PC-9 (cell line): ENCODE results near the gene PBX1. TPM values are rescaled to one million over a fixed set of nuclear protein-coding genes. Genes with fewer than 3 reads are reported as not detected.

Source experiments
- BruUV-seq: library from RNA; stranded (reverse); fragments of 400-500 nt; replicated peaks from 2 replicates; lab custom pipeline; 2021; lab: Mats Ljungman, UMichigan
- CTCF ChIA-PET: fragments of 300-600 bp; sonication (Branson Sonifier 250); formaldehyde crosslinking; loops from one replicate; lab custom pipeline; 2022; ENCODE audit warnings: antibody characterized with exemption; lab: Charles Lee
- POLR2A ChIA-PET: fragments of 300-600 bp; sonication (Branson Sonifier 250); formaldehyde crosslinking; loops from one replicate; lab custom pipeline; 2022; ENCODE audit warnings: antibody characterized with exemption; ENCODE audit not compliant: unreplicated experiment; lab: Charles Lee
- DNase-seq, 2 experiments: peaks; one replicate each; pipeline versions ENCODE4 v3.0.0 to v3.0.0-alpha.2; 2015 to 2022; ENCODE audit warnings: mixed read lengths in 1 of 2
- H2AFZ ChIP-seq: fragments of 200-600 bp; sonication (generic); 2 replicates; pipeline ENCODE4 v1.8.1; 2017; ENCODE audit warnings: antibody characterized with exemption
- H3F3A ChIP-seq: fragments of 200-600 bp; sonication (generic); 2 replicates; pipeline ENCODE4 v1.8.1; 2017; ENCODE audit warnings: antibody characterized with exemption, mild to moderate bottlenecking, low read depth; ENCODE audit not compliant: insufficient read depth
- H3K27ac ChIP-seq: fragments of 200-600 bp; sonication (generic); 2 replicates; pipeline ENCODE4 v1.6.1; 2016; ENCODE audit warnings: mixed run types
- H3K27me3 ChIP-seq: fragments of 200-600 bp; sonication (generic); 2 replicates; pipeline ENCODE4 v1.6.1; 2016; ENCODE audit warnings: low read depth, mixed run types; ENCODE audit not compliant: insufficient read depth
- H3K36me3 ChIP-seq: fragments of 200-600 bp; sonication (generic); 2 replicates; pipeline ENCODE4 v1.6.1; 2016; ENCODE audit warnings: low read depth, mixed run types
- H3K4me1 ChIP-seq: fragments of 200-600 bp; sonication (generic); replicated peaks from 2 replicates; pipeline ENCODE4 v1.6.1; 2016; ENCODE audit warnings: mixed run types; ENCODE audit not compliant: insufficient read depth
- H3K4me2 ChIP-seq: fragments of 200-600 bp; sonication (generic); 2 replicates; pipeline ENCODE4 v1.6.1; 2017; ENCODE audit warnings: mixed run types
- H3K4me3 ChIP-seq: fragments of 200-600 bp; sonication (generic); 2 replicates; pipeline ENCODE4 v1.6.1; 2016; ENCODE audit warnings: mixed run types
- H3K79me2 ChIP-seq: fragments of 200-600 bp; sonication (generic); 2 replicates; pipeline ENCODE4 v1.6.1; 2017; ENCODE audit warnings: low read depth, mixed run types
- H3K9me2 ChIP-seq: fragments of 200-600 bp; sonication (generic); 2 replicates; pipeline ENCODE4 v1.8.1; 2017; ENCODE audit warnings: mild to moderate bottlenecking; ENCODE audit not compliant: insufficient read depth
- H3K9me3 ChIP-seq: fragments of 200-600 bp; sonication (generic); 2 replicates; pipeline ENCODE4 v1.8.1; 2016; ENCODE audit warnings: low read depth; ENCODE audit not compliant: insufficient read depth
- H4K20me1 ChIP-seq: fragments of 200-600 bp; sonication (generic); 2 replicates; pipeline ENCODE4 v1.8.1; 2017; ENCODE audit not compliant: insufficient read depth
- EZH2 ChIP-seq: fragments of 200-600 bp; sonication (generic); IDR thresholded peaks from 2 replicates; pipeline ENCODE4 v1.8.0; 2017; ENCODE audit warnings: antibody characterized with exemption, low read depth
- intact Hi-C: fragments of 100-400 bp; cut with micrococcal nuclease; formaldehyde crosslinking; loops from one replicate; pipeline ENCODE4 v1.10.0; 2022; ENCODE audit not compliant: unreplicated experiment
- total RNA-seq: library from RNA; stranded (reverse); gene quantifications from 2 replicates; pipeline ENCODE4 v1.2.3, GENCODE V29; 2021
- TF ChIP-seq, protein P1 (sequence below): fragments of 200-600 bp; sonication (generic); conservative IDR thresholded peaks from 2 replicates; pipeline ENCODE4 v1.6.1; 2017; ENCODE audit warnings: mixed run types, antibody characterized with exemption, mild to moderate bottlenecking, moderate library complexity

Gene PBX1
- total RNA-seq, 1 experiment from 2014 or later, result 57.7 TPM

DNA sequence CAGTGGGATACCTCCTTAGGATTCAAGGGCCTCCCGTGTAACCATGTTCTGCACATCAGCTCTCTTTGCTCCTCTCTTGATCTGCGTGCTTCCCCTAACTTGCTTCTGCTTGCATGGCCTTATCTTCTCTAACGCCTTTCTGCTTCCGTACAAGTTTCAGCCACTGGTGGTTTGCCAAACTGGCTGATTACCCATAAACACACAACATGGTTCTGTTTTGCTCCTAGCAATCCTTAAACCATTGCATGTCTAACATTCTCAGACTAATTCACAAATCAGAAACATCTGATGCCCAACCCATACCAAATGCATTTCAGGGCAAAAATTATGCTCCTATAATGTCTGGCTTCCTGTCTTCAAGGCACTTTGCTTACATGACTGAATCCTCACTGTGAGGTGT is 166.4 kb downstream of the PBX1 start:
- Histone ChIP-seq H3K9me3 (no peaks in the 10 kb centered on the region; the same call in 1 of the 2 replicates), H3F3A (no peaks in the 10 kb centered on the region), H3K9me2 (no peaks in the 10 kb centered on the region), H3K27ac (no peak overlapping the region), H3K4me2 (no peak overlapping the region), H3K27me3 (no peaks in the 10 kb centered on the region), H3K4me1 (peaks cover 12% of the 10 kb centered on the region), H4K20me1 (no peaks in the 10 kb centered on the region), H3K4me3 (no peak overlapping the region), H2AFZ (no peak overlapping the region), H3K79me2 (no peaks in the 10 kb centered on the region), H3K36me3 (no peaks in the 10 kb centered on the region)
- intact Hi-C loops, result no loop called here
- POLR2A ChIA-PET, result no interaction called here
- CTCF ChIA-PET, result no interaction called here
- DNase-seq, result no peak
- no TSS peak for BruUV-seq
- TF ChIP-seq, protein P1, sequence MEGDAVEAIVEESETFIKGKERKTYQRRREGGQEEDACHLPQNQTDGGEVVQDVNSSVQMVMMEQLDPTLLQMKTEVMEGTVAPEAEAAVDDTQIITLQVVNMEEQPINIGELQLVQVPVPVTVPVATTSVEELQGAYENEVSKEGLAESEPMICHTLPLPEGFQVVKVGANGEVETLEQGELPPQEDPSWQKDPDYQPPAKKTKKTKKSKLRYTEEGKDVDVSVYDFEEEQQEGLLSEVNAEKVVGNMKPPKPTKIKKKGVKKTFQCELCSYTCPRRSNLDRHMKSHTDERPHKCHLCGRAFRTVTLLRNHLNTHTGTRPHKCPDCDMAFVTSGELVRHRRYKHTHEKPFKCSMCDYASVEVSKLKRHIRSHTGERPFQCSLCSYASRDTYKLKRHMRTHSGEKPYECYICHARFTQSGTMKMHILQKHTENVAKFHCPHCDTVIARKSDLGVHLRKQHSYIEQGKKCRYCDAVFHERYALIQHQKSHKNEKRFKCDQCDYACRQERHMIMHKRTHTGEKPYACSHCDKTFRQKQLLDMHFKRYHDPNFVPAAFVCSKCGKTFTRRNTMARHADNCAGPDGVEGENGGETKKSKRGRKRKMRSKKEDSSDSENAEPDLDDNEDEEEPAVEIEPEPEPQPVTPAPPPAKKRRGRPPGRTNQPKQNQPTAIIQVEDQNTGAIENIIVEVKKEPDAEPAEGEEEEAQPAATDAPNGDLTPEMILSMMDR, result no peak
- no peak for TF ChIP-seq EZH2

DNA sequence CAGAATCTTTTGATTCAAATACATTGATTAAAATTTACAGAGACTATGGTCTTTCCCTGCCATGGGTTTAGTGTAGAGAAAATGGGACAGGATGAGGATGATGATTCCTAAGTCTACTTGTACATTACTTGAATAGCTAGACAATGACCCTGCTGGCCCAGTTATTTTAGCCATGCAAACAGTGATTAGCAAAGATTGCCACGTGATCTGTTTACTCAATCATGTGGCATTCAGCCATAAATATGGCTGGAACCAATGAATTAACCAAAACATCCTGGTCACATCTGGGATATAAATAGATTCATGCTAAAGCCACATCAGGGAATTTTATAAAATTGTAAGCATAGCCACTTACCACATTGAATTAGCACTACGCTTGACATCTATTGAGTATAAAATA is 167.3 kb downstream of the PBX1 start:
- POLR2A ChIA-PET, result no interaction called here
- intact Hi-C loops, result no loop called here
- no TSS peak for BruUV-seq

DNA sequence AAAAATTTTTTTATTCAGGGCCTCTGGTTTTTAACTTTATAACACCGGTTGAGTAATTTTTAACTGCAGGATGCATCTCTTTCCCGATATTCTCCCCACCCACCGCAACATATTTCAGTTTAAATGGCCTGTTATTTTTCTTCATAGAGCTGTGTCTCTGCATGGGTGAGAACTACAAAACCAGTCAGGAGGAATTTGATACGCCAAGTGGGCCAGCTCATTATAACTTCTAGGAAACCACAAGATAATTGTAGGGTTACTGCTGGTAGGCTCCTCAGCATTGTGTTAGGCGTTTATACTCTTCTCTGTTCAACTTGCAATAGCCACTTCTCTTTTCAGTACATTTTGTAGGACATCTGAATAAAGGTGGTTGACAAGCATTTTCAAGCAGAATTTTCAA is 169.7 kb downstream of the PBX1 start:
- intact Hi-C loops, result no loop called here
- CTCF ChIA-PET, result no interaction called here
- no TSS peak for BruUV-seq

More for the DNA sequence above, 167.3 kb downstream of the PBX1 start:
- Histone ChIP-seq H3K9me2 (no peaks in the 10 kb centered on the region; the same call in 1 of the 2 replicates), H3K4me1 (peaks cover 12% of the 10 kb centered on the region), H3K79me2 (no peaks in the 10 kb centered on the region), H3K36me3 (no peaks in the 10 kb centered on the region), H2AFZ (no peak overlapping the region), H3K27ac (no peak overlapping the region), H3K9me3 (no peaks in the 10 kb centered on the region; the same call in 1 of the 2 replicates), H3K4me2 (0 out of 2 replicates have a peak overlapping the region, but pooled peaks have one; percentile 1), H3K27me3 (no peaks in the 10 kb centered on the region), H4K20me1 (no peaks in the 10 kb centered on the region), H3K4me3 (no peak overlapping the region), H3F3A (no peaks in the 10 kb centered on the region)
- CTCF ChIA-PET, result no interaction called here
- TF ChIP-seq EZH2, result no peak
- TF ChIP-seq, protein P1, result no peak
- DNase-seq, result no peak

More for the DNA sequence above, 169.7 kb downstream of the PBX1 start:
- Histone ChIP-seq H3K36me3 (no peaks in the 10 kb centered on the region), H2AFZ (no peak overlapping the region), H3K4me2 (no peak overlapping the region), H3K9me2 (no peaks in the 10 kb centered on the region; the same call in 1 of the 2 replicates), H4K20me1 (no peaks in the 10 kb centered on the region), H3K4me3 (no peak overlapping the region), H3K27ac (no peak overlapping the region), H3F3A (no peaks in the 10 kb centered on the region), H3K9me3 (no peaks in the 10 kb centered on the region), H3K27me3 (no peaks in the 10 kb centered on the region), H3K79me2 (no peaks in the 10 kb centered on the region), H3K4me1 (peaks cover 12% of the 10 kb centered on the region)
- POLR2A ChIA-PET, result no interaction called here
- no peak for DNase-seq
- TF ChIP-seq, protein P1, result no peak
- TF ChIP-seq EZH2, result no peak
